Upper lobe of left lung (tissue), 4 donors: ENCODE results near the gene PBX2.

Experiments used
- CTCF ChIP-seq, 6 experiments: fragments of 450-650 bp in 4 of 6; fragments of 200-600 bp in 2 of 6; sonication (generic) in 2 of 6; IDR thresholded peaks; one replicate each; pipeline ENCODE4 v1.5.1; 2016 to 2019; ENCODE audit warnings: antibody characterized with exemption in 6 of 6
- EP300 ChIP-seq, 4 donors: sonication (generic); formaldehyde crosslinking; IDR thresholded peaks; one replicate each; pipeline ENCODE4 v1.5.1; 2017; ENCODE audit warnings: antibody characterized with exemption in 4 of 4, control low read depth in 2 of 4
- POLR2A ChIP-seq, 4 donors: fragments of 450-650 bp; IDR thresholded peaks; one replicate each; pipeline ENCODE4 v1.5.1; 2016 to 2017; ENCODE audit warnings: antibody characterized with exemption in 4 of 4, mild to moderate bottlenecking in 2 of 4
- POLR2AphosphoS5 ChIP-seq, 2 donors: sonication (generic); formaldehyde crosslinking; IDR thresholded peaks; one replicate each; pipeline ENCODE4 v1.5.1; 2017; ENCODE audit warnings: antibody characterized with exemption in 2 of 2

- TF ChIP-seq CTCF (IDR thresholded peaks at IDR 0.05) (no peak), POLR2A (IDR thresholded peaks at IDR 0.05) (no peak), EP300 (IDR thresholded peaks at IDR 0.05) (no peak), POLR2AphosphoS5 (IDR thresholded peaks at IDR 0.05) (no peak)
These were observed 16.8 kb downstream of the PBX2 start for GRCh38 chr6:32173051-32173727.
